HG03175 (cell line): ENCODE data around the gene PLRG1.

Experiments
- ATAC-seq: cut with Tn5 transposase; IDR thresholded peaks from one replicate; pipeline ENCODE4 v1.9.1; 2021; ENCODE audit warnings: mild to moderate bottlenecking, moderate library complexity; ENCODE audit not compliant: unreplicated experiment

Gene PLRG1

DNA sequence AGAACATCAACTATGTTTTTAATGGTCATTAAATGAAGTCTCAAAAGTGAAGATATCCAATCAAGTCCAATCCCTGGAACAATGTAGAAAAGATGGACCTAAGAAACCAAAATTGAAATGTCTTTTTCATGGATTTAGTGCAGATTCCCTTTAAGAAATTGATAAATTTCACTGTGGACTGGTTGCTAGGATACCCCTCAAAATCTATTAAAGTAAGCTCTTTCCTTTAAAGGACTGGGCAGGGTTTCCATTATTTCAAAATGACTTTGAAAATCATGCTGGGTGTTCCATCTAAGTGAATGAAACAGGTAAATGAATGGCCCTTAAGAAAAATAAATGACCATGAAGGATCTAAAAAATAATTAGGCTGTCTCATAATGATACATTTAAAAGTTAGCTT is 28.6 kb downstream of the PLRG1 start:
- ATAC-seq, result no peak

DNA sequence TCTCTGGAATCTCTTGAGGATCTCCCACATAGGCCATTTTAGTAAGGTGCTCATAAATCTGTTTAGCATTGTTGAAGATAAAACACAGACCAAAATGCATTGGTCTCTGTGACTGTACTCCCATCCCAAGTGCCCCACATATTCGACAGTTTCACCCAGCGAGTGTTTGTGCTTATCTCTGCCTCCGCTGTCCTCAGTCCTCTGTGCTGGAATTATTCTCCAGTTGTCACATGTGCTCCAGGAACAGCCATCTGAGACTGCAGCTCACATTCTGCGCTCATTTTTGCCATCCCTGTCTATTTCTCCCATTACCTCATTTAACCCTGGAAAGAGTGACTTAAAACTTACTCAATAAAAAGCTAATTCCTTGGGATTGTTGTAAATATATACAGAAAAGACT is 31.0 kb downstream of the PLRG1 start:
- no peak for ATAC-seq

DNA sequence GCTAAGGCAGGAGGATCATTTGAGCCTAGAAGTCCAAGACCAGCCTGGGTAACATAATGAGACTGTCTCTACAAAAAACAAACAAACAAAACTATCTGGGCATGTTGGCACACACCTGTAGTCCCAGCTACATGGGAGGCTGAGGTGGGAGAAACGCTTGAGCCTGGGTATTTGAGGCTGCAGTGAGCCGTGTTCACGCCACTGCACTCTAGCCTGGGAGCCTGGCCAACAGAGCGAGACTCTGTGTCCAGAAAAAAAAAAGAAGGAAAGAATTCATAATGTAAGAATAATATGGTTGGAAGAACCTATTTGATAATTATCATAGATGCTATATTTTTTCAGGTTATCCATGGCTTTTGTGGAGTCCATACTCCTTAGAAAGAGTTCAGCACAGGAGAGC is 32.6 kb downstream of the PLRG1 start:
- no peak for ATAC-seq

DNA sequence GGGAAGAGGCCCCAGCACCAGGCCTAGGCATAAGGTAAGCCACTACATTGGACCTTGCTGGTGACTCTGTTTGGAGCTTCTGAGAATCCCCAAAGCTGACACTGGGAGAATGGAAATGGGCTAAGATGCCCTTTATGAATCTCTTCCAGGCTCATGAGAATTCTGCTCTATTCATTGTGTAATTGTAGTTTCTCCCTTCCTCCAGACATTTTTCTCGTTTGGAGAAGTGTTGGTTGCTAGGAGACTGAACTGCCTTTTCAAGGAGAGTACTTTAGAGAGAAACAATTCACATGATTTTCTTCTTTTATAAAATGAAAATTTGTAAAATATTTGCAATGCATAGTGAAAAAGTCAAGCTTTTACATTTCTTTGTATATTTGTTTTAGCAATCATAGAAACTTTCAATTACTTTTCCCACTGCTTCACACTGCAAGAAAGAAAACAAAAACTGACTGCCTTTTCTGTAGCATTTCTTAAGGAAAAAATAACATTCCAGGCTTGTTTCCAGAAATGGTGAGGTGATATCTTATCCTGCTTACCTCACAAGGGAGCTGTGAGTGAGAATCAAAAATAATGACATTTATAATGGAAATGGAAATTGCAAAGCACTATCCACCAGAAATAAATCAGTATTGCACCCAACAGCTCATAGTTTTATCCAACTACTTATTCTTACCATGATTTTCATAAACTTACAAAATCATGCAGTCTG is 33.7 kb downstream of the PLRG1 start:
- ATAC-seq, result no peak

DNA sequence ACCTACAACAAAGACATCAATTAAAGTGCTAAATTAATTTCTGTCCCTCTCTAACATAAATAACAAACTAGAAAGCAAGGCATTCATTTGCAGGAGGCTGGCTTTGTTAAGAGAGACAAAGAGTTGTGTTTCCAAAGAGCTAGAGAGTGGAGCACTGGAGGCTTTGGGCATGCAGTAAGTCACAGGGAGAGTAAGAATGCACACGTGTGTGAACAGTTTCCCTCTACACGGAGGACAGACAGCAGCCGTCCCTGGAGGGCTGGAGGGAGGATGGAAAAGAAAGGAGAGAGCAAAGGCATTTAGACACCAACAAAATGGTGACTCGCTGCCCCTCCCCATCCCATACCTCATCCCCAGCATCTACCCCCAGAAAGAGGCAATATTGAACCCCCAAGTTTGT is 38.2 kb downstream of the PLRG1 start:
- ATAC-seq, result no peak

DNA sequence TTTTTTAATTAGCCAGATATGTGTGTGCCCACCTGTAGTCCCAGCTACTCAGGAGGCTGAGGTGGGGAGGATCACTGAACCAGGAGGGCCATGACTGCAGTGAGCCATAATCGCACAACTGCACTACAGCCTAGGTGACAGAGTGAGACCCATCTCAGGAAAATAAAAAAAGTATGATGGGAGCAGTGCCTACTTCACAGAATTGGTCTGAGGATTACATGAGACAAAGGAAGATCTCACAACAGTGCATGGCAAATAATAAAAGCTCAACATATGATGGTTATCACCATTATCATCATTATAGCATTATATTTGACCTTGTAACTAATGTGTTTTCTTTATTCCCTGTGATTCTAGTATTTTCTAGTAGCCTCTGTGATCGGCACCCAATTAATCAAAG is 38.7 kb downstream of the PLRG1 start:
- no peak for ATAC-seq

DNA sequence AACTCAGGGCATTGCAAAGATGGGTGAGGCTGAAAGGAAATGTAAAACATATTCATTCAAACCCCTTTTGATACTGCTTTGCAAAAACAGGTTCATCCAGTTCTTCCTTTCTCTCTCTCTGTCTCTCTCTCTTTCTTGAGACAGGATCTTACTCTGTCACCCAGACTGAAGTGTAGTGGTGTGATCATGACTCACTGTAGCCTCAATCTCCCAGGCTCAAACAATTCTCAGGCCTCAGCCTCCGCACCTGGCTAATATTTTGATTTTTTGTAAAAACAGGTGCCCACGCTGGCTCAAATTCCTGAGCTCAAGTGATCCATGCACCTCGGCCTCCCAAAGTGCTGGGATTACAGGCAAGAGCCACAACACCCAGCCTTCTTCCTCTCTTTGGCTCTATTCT is 43.0 kb downstream of the PLRG1 start:
- ATAC-seq, result no peak

DNA sequence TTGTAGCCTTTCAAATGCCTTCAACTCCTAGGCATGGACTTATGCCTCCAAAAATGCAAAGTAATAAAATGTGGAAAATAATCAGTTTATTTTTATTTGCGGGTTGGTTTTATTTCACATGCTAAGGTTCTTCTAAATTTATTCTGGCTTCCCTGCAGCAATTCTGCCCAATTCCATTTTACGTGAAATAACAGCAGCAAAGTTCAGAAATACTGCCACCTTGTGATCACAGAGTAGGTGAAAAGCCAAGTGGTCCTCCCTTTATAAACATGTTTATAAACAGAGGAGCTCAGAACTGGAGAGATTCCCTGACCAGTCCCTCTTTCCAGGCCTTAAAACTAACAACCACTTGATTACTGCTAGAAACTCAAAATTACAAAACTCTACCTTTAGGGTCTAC is 43.9 kb downstream of the PLRG1 start:
- ATAC-seq, result peak; percentile 52

DNA sequence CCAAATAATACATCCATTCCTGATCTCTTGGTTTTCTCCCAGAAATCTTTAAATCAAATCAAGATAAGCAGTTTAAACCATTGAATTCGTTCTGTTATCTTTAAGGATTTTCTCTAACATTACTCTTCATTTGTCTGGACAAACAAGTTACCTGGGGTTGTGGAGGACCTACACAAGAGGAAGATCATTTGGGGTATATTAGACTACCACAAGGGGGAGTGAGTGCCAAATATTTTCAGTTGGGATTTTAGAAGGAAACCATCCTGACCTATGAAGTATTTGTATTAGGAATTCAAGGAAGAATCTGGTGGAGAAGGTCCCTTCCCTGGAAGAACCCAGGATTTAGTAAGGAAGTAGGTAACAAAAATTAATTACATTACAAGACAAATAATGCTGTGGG is 46.6 kb downstream of the PLRG1 start:
- no peak for ATAC-seq

DNA sequence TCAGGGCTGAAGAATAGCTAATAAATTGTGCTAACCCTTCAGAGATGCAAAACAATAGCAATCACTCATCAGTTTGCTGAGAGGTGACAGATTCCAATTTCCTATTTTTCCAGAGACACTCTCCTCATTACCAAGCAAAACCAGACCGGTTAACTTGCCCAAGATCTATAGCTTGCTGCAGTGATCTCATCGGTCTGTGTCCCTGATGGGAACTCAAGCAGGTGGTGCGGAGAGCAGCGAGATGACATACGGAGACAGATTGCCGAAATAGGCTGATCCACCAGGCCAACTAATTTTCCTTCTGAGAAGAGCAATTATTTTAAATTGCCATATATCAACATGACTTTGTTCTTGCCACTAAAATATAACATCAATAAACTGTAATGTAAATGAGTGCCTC is 48.1 kb downstream of the PLRG1 start:
- ATAC-seq, result no peak

DNA sequence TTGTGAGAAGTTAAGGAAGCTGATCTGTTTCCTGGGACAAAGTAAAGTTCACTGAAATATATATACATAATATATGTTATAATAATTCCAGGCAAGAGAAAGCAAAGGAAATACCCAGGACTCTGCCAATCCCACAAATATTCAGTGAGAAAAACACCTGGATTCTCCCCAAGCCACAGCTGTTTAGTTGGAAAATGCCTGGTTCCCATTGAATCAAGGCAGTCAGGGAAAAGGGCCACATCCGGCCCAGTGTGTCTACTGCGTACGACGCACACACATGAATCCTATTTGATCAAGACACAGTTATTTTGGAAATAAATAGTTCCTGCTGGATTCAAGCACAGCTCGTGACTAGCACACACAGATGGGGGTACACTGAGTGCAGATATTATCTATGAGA is 52.3 kb downstream of the PLRG1 start:
- no peak for ATAC-seq

DNA sequence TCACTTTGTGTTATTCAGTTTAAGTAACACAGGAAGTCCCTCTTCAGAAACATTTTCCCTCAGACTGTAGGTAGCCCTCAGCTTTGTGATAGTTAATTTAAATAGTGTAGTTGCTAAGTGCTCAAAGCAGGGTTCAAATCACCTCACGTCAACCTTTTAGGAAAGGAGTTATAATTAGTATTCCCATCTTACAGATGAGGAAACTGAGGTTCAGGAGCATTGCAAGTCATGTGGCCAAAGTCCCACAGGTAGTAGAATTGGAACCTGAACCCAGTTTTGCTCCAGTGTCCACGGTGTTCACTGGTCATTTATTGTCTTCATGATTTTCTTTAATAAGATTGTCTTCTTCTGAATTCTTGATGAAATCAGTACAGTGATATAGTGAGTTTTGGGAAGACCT is 54.3 kb downstream of the PLRG1 start:
- no peak for ATAC-seq

DNA sequence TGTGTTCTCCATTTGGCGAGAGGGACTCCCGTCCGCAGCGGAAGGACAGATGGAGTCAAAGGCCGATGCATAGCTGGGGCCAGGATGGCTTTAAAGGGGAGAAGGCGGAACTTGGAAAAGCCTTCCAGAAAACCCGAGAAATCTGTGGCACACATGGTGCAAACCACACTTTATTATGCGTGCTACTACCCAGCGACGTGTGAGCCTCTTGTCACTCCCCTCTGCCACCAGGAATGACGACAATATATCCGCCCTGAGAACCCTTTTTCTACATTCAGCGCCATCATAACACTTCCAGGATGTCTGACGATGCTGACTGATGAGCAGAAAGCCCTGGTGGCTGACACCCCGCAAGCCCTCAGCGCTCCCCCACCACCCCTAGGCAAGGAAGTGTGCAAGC is 57.9 kb downstream of the PLRG1 start:
- peak; percentile 2 for ATAC-seq

DNA sequence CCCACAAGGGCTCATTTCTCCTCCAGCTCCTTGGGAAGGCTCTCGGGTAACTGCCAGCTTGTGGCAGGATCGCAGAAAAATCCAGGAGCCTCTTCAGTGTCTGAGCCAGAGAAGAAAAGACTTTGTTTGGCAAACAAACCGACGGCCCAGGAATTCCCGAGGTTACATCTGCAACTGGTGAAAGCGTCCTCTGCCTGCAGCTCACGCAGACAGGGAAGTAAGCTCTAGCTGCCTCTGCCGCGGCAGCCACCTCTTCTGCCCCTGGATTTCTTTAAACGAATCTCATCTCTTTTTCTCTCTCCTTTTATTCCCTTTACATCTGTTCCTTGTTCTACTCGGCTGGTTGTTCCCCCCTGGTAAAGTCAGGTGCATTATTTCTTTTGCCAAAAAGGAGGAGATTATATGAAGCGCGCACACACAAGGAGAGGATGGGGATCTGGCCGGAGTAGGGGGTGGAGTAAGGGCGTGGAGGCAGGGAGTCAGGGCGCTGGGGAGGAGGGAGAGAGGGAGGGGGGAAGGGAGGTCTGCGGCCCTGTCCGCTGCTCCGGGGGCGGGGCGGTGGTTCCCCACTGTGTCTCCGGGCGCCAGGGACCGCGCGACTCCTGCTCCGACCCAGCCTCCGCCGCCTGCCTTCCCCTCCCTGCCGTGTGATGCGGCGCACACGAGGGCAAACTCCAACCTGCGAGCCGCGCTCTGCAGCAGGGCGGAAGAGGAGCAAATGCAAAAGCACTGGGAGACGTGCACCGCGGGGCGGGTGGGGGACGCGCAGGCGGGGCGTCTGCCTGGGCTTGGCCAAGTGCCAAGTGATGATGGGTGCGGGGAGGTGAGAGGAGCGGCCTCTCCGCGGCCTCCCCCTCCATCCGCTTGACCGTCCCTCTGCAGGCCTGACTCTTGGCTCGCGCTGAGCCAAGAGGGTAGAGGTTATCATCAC is 58.6 kb downstream of the PLRG1 start, which contains the start of gene DCHS2:
DCHS2 (minus strand) TSS at position 459 of the 931 bp plus-strand sequence; CDS start at position 15, 444 bp downstream.
- ATAC-seq, result peak; percentile 68

DNA sequence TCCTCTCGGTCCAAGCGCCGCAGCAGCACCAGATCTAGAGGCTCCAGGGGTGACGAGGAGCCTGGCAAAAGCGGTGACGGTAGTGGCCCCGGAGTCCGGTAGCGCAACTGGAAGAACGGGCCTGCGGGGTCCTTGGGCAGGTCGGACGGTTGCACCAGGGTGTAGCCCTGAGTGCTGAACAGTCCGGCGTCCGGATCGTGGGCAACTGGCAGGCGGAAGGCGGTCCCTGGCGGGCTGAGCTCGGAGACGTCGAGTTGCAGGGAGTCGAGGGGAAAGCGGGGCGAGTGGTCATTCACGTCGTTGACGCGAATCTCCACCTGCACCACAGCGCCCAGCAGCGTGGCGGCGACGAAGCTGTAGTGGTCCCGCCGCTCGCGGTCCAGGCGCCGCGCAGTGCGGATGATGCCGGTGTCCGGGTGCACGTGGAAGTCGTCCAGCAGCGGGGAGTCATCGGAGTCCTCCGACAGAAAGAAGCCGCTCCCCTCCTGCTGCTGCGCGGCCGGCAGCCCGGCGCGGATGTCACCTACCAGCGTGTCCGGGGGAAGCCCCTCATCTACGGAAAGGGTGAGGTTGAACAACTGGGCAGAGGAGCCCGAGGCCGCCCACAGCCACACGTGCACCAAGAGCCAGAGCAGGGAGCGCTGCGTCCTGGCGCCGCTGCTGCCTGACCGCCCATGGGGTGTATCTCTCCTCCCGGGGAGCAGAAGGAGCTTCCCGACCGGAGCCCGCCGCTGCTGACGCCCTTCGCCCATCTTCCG is 59.4 kb downstream of the PLRG1 start:
- ATAC-seq, result peak; percentile 62

DNA sequence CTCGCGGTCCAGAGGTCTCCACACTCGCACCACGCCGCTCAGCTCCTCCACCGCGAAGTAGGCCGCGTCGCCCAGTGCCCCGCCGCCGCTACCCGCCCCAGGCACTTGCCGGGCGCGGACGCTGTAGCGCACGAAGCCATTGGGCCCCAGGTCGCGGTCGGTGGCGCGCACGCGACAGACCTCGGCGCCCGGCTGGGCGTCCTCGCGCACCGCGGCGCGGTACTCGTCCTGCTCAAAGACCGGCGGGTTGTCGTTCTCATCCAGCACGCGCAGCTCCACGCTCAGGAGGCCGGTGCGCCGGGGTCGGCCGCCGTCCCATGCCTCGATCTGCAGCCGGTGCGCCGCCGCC is 60.0 kb downstream of the PLRG1 start:
- ATAC-seq, result no peak

DNA sequence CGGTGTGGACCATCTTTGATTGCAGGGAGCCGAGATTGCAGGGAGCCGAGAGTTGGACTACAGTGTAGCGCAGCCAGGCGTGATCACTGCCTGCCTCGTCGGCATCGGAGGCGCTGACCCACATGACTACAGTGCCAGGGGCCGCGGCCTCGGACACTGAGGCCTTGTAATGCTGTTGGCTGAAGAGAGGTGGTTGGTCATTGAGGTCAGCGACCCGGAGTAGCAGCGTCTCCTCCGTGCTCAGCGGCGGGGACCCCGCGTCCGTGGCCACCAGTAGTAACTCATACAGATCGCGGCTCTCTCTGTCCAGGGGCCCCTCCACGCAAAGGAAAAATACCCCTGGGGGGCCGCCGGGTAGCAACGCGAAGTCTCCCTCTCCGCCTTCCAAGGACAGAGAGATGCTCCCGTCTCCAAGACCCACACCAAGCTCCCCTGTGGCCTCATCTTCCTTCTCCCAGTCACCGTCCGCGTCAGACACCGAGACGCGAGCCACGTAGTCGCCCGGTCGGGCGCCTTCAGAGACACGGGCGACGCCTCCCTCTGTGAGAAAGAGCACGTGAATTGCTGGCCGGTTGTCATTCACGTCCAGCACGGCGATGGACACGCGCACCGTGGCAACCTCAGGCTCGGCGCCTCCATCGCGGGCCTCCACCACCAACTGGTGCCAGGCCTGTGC is 60.5 kb downstream of the PLRG1 start:
- no peak for ATAC-seq

DNA sequence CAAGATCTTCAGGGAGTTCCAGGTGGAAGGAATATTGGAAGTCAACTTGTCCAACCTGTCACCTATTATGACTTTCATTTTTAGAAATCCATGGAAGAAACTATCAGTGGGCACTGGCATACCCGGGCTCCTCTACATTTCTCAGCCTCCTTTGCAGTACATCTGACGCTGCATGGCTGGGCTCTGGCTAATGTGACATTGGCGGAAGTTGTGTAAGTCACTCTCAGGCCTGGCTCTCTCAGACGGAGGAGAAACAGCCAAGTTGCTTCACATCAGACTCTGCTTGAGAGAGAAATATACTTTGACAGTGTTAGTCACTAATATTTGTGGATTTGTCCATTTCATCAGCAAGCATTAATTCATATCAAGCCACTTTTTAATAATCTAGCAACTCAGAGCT is 63.1 kb downstream of the PLRG1 start:
- ATAC-seq, result no peak

DNA sequence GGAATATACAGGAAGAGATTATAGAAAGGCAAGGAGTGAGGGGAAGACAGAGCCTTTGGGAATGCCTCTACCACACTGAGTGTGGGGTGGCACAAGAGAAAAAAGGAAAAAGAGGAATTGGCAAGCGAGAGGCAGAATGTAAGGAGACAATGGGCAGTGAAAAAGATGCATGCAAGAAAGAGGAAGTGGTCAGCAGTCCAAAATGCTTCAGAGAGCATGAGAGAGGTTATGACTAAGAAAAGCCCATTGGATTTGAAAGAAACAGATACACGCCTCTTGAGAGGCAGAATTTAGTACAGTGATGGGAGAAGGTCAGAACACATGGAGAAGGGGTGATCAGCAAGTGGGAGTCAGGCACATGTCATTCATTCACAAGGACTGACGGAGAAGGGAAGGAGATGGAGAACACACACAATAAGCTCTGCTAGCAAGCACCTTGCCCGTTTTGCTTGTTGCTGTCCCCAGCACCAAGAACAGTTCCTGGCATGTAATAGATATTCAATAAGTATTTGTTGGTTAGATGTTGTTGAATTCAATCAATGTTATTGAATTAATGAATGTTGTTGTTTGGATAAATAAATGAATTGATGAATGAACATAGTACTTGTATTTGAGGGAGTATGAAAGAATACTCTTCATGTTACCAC is 65.0 kb downstream of the PLRG1 start:
- ATAC-seq, result peak; percentile 100
